ENCODE results near the gene MYBPHL. TPM values are rescaled to one million over a fixed set of nuclear protein-coding genes. Genes with fewer than 3 reads are reported as not detected.

MYBPHL gene
- total and polyA plus RNA-seq, 2 of the 13 experiments (the other 11 are each of a cell fraction or from before 2014, with no cell fraction given): 3.7 to 3.8 TPM

DNA sequence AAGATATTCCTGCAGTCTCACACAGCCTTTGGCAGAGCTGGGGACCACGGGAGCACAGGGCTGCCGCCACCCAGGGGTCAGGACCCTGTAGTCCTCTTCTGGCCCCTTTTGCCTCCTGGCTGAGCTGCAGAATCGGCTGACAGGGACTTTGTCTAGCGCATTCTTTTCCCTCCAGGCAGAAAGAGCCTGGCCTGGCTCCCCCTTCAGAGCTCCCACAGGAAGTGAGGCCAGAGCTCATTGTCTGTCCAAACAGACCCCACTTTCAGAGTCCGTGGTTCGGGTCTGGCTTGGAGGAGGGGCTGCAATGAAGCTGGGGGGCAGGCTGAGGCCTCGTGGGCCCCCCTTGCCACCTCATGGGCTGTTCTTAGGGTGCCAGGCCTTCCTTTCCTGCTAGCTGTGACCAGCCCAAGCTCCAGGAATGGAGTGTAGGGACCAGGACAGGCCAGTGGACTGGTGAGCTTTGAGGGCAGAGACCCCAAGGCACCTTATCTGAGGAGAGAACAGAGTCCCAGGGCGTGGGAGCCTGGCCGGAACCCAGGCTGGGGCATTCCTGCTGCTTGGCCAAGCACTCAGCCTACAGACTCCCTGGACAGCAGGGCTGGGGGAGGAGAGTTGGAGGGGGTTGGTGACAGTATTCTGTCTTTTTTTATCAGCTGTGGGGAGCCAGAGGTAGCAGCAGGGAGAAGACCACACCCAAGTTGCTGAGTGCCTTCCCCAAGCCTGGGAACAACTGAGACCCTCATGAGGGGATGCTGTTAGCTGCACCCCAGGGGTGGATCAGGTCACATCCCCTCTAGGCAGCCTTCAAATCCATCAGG, 52.8 kb downstream of the MYBPHL start (continued):
- TF ChIP-seq ZNF563 (CRISPR knock-in tag; IDR thresholded peaks at IDR 0.05) (no peak), ZNF737 (CRISPR knock-in tag; IDR thresholded peaks at IDR 0.05; ENCODE audit: borderline replicate concordance) (no peak), TEAD3 (CRISPR knock-in tag; optimal IDR thresholded peaks at IDR 0.05; ENCODE audit: borderline replicate concordance) (peak; percentile 28), MBNL3 (CRISPR knock-in tag; conservative IDR thresholded peaks at IDR 0.05) (no peak), HES4 (CRISPR knock-in tag; IDR thresholded peaks at IDR 0.05; ENCODE audit: borderline replicate concordance) (no peak), ZIK1 (CRISPR knock-in tag; IDR thresholded peaks at IDR 0.05; ENCODE audit: borderline replicate concordance, low read depth) (no peak), MYC (CRISPR knock-in tag; IDR thresholded peaks at IDR 0.05; ENCODE audit: borderline replicate concordance) (peak; percentile 8; the same call in 1 of the 2 replicates), MEIS2 (CRISPR knock-in tag; IDR thresholded peaks at IDR 0.05) (peak; percentile 29; the same call in 1 of the 2 replicates), PRMT3 (CRISPR knock-in tag; IDR thresholded peaks at IDR 0.05; ENCODE audit: borderline replicate concordance, low read depth) (no peak), MTF1 (CRISPR knock-in tag; IDR thresholded peaks at IDR 0.05) (no peak)
- TF ChIP-seq, protein P1, sequence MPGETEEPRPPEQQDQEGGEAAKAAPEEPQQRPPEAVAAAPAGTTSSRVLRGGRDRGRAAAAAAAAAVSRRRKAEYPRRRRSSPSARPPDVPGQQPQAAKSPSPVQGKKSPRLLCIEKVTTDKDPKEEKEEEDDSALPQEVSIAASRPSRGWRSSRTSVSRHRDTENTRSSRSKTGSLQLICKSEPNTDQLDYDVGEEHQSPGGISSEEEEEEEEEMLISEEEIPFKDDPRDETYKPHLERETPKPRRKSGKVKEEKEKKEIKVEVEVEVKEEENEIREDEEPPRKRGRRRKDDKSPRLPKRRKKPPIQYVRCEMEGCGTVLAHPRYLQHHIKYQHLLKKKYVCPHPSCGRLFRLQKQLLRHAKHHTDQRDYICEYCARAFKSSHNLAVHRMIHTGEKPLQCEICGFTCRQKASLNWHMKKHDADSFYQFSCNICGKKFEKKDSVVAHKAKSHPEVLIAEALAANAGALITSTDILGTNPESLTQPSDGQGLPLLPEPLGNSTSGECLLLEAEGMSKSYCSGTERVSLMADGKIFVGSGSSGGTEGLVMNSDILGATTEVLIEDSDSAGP (CRISPR knock-in tag; IDR thresholded peaks at IDR 0.05; ENCODE audit: borderline replicate concordance): peak; percentile 65; the same call in 1 of the 2 replicates
- TF ChIP-seq, protein P2, sequence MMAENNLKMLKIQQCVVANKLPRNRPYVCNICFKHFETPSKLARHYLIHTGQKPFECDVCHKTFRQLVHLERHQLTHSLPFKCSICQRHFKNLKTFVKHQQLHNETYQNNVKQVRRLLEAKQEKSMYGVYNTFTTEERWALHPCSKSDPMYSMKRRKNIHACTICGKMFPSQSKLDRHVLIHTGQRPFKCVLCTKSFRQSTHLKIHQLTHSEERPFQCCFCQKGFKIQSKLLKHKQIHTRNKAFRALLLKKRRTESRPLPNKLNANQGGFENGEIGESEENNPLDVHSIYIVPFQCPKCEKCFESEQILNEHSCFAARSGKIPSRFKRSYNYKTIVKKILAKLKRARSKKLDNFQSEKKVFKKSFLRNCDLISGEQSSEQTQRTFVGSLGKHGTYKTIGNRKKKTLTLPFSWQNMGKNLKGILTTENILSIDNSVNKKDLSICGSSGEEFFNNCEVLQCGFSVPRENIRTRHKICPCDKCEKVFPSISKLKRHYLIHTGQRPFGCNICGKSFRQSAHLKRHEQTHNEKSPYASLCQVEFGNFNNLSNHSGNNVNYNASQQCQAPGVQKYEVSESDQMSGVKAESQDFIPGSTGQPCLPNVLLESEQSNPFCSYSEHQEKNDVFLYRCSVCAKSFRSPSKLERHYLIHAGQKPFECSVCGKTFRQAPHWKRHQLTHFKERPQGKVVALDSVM (CRISPR knock-in tag; IDR thresholded peaks at IDR 0.05): peak; percentile 64
- TF ChIP-seq, protein P3, sequence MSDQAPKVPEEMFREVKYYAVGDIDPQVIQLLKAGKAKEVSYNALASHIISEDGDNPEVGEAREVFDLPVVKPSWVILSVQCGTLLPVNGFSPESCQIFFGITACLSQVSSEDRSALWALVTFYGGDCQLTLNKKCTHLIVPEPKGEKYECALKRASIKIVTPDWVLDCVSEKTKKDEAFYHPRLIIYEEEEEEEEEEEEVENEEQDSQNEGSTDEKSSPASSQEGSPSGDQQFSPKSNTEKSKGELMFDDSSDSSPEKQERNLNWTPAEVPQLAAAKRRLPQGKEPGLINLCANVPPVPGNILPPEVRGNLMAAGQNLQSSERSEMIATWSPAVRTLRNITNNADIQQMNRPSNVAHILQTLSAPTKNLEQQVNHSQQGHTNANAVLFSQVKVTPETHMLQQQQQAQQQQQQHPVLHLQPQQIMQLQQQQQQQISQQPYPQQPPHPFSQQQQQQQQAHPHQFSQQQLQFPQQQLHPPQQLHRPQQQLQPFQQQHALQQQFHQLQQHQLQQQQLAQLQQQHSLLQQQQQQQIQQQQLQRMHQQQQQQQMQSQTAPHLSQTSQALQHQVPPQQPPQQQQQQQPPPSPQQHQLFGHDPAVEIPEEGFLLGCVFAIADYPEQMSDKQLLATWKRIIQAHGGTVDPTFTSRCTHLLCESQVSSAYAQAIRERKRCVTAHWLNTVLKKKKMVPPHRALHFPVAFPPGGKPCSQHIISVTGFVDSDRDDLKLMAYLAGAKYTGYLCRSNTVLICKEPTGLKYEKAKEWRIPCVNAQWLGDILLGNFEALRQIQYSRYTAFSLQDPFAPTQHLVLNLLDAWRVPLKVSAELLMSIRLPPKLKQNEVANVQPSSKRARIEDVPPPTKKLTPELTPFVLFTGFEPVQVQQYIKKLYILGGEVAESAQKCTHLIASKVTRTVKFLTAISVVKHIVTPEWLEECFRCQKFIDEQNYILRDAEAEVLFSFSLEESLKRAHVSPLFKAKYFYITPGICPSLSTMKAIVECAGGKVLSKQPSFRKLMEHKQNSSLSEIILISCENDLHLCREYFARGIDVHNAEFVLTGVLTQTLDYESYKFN (CRISPR knock-in tag; conservative IDR thresholded peaks at IDR 0.05): peak; percentile 88
- TF ChIP-seq, protein P4, sequence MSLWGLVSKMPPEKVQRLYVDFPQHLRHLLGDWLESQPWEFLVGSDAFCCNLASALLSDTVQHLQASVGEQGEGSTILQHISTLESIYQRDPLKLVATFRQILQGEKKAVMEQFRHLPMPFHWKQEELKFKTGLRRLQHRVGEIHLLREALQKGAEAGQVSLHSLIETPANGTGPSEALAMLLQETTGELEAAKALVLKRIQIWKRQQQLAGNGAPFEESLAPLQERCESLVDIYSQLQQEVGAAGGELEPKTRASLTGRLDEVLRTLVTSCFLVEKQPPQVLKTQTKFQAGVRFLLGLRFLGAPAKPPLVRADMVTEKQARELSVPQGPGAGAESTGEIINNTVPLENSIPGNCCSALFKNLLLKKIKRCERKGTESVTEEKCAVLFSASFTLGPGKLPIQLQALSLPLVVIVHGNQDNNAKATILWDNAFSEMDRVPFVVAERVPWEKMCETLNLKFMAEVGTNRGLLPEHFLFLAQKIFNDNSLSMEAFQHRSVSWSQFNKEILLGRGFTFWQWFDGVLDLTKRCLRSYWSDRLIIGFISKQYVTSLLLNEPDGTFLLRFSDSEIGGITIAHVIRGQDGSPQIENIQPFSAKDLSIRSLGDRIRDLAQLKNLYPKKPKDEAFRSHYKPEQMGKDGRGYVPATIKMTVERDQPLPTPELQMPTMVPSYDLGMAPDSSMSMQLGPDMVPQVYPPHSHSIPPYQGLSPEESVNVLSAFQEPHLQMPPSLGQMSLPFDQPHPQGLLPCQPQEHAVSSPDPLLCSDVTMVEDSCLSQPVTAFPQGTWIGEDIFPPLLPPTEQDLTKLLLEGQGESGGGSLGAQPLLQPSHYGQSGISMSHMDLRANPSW (CRISPR knock-in tag; IDR thresholded peaks at IDR 0.05; ENCODE audit: borderline replicate concordance): no peak
